CD4-positive, alpha-beta memory T cell (primary cell): Measurements from ENCODE around the gene EPN3. TPM values are rescaled to one million over a fixed set of nuclear protein-coding genes. Genes with fewer than 3 reads are reported as not detected.

ENCODE experiments used
- CTCF ChIA-PET: fragments of 350-600 bp; sonication (Branson Sonifier 250); formaldehyde crosslinking; loops from one replicate; lab custom pipeline; 2021; ENCODE audit warnings: inconsistent platforms; ENCODE audit not compliant: partially characterized antibody; lab: Charles Lee
- POLR2A ChIA-PET: fragments of 350-600 bp; sonication (Branson Sonifier 250); formaldehyde crosslinking; loops from one replicate; lab custom pipeline; 2021; ENCODE audit not compliant: partially characterized antibody; lab: Charles Lee
- DNase-seq, 5 donors: peaks; one replicate each; pipeline versions ENCODE4 v3.0.0 to v3.0.0-alpha.2; 2020 to 2022; ENCODE audit warnings: mixed read lengths in 1 of 5
- H3K27ac ChIP-seq: one replicate; pipeline ENCODE4 v1.7.0; 2013; ENCODE audit warnings: low read depth, low read length
- H3K27me3 ChIP-seq: 2 replicates; pipeline ENCODE4 v1.7.0; 2013; ENCODE audit warnings: mild to moderate bottlenecking, low read length, moderate library complexity; ENCODE audit not compliant: insufficient read depth
- H3K36me3 ChIP-seq: 2 replicates; pipeline ENCODE4 v1.7.0; 2013; ENCODE audit warnings: mild to moderate bottlenecking, low read length, moderate library complexity; ENCODE audit not compliant: insufficient read depth
- H3K4me1 ChIP-seq: 2 replicates; pipeline ENCODE4 v1.7.0; 2013; ENCODE audit warnings: mild to moderate bottlenecking, low read length, moderate library complexity; ENCODE audit not compliant: insufficient read depth
- H3K4me3 ChIP-seq, 2 donors: one replicate each; pipeline ENCODE4 v1.7.0; 2013; ENCODE audit warnings: low read length in 2 of 2, mild to moderate bottlenecking in 1 of 2
- H3K9me3 ChIP-seq, 2 donors: one replicate each; pipeline ENCODE4 v1.7.0; 2013; ENCODE audit warnings: low read length in 2 of 2, control low read depth in 1 of 2; ENCODE audit not compliant: control insufficient read depth in 1 of 2
- H3K27ac Mint-ChIP-seq, 7 donors: one replicate each; pipeline ENCODE4 v1.8.0; 2020 to 2021; ENCODE audit warnings: mixed read lengths in 7 of 7, mild to moderate bottlenecking in 6 of 7, inconsistent platforms in 3 of 7, moderate library complexity in 3 of 7
- H3K27me3 Mint-ChIP-seq, 2 donors: one replicate each; pipeline ENCODE4 v1.8.0; 2020 to 2021; ENCODE audit warnings: mixed read lengths in 2 of 2
- H3K36me3 Mint-ChIP-seq, 2 donors: one replicate each; pipeline ENCODE4 v1.8.0; 2020 to 2021; ENCODE audit warnings: mixed read lengths in 2 of 2, inconsistent platforms in 1 of 2, mild to moderate bottlenecking in 1 of 2
- H3K4me1 Mint-ChIP-seq, 4 donors: one replicate each; pipeline ENCODE4 v1.8.0; 2020 to 2021; ENCODE audit warnings: mixed read lengths in 4 of 4, mild to moderate bottlenecking in 1 of 4
- H3K4me3 Mint-ChIP-seq, 8 donors: one replicate each; pipeline ENCODE4 v1.8.0; 2020 to 2021; ENCODE audit warnings: mixed read lengths in 8 of 8, mild to moderate bottlenecking in 7 of 8, moderate library complexity in 6 of 8, inconsistent platforms in 3 of 8
- H3K9me3 Mint-ChIP-seq, 8 donors: one replicate each; pipeline ENCODE4 v1.8.0; 2020 to 2021; ENCODE audit warnings: mixed read lengths in 8 of 8, mild to moderate bottlenecking in 5 of 8, inconsistent platforms in 3 of 8, moderate library complexity in 1 of 8
- intact Hi-C: fragments of 100-400 bp; cut with micrococcal nuclease; formaldehyde crosslinking; loops from one replicate; pipeline ENCODE4 v1.15.1; 2023
- polyA plus RNA-seq, 2 donors: library from polyadenylated mRNA; unstranded; fragments of 300-500 nt; fragmentation: Illumina TruSeq; gene quantifications; one replicate each; pipeline ENCODE4 v1.2.3, GENCODE V29; 2021
- total RNA-seq, 2 experiments: library from RNA; stranded (reverse); gene quantifications; one replicate each; pipeline ENCODE4 v1.2.3, GENCODE V29; 2021

EPN3 gene
- total and polyA plus RNA-seq, 4 experiments from 2014 or later: not detected

GRCh38 chr17:50568659-50569058, 36.1 kb downstream of the EPN3 start:
- Mint-ChIP-seq H3K27me3 (peaks cover 29 to 38% of the 10 kb centered on the region in 2 donors), H3K4me3 (no peak overlapping the region), H3K9me3 (no peaks in the 10 kb centered on the region), H3K36me3 (no peaks in the 10 kb centered on the region), H3K4me1 (peaks cover 5 to 20% (median 11%) of the 10 kb centered on the region in 4 donors), H3K27ac (no peak overlapping the region)
- ChIA-PET CTCF (no interaction called here), POLR2A (no interaction called here)
- Histone ChIP-seq H3K36me3 (no peaks in the 10 kb centered on the region), H3K4me3 (no peak overlapping the region), H3K4me1 (peaks cover 14% of the 10 kb centered on the region), H3K9me3 (no peaks in the 10 kb centered on the region), H3K27me3 (peaks cover 10% of the 10 kb centered on the region), H3K27ac (no peak overlapping the region)
- intact Hi-C loops: no loop called here
- no peak for DNase-seq

- no peaks in the 10 kb centered on the region for H3K36me3 Mint-ChIP-seq
- intact Hi-C loops: no loop called here
These were observed 37.1 kb downstream of the EPN3 start for GRCh38 chr17:50569592-50569991.

DNA sequence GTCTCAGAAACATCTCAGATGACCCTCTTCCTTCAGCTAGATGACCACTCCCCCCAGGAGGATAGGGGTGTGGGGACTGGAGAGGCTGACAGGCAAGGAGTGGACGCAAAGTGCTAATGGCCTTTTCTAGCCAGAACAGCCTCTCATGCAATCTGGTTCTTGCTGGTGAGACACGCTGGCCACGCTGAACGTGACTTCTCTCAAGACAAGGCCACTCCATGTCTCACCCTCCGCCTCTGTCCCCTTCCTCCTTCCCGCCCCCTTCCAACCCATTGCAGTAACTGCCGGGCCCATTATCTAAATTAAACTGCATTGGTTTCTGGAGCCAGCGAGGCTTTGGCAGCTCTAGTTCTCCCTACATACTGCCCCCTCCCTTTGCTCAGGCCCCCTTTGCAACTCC, 37.5 kb downstream of the EPN3 start:
- intact Hi-C loops: no loop called here
- H3K27me3 Mint-ChIP-seq: peaks cover 25 to 32% of the 10 kb centered on the region in 2 donors
- Histone ChIP-seq H3K9me3 (no peaks in the 10 kb centered on the region), H3K4me1 (peaks cover 12% of the 10 kb centered on the region), H3K36me3 (no peaks in the 10 kb centered on the region), H3K27me3 (peaks cover 10% of the 10 kb centered on the region), H3K4me3 (no peak overlapping the region), H3K27ac (no peak overlapping the region)
- H3K27ac Mint-ChIP-seq: peak overlapping the region in 1 of 7 donors; percentile 22
- POLR2A ChIA-PET: no interaction called here
- H3K36me3 Mint-ChIP-seq: no peaks in the 10 kb centered on the region
- H3K9me3 Mint-ChIP-seq: no peaks in the 10 kb centered on the region
- no peak overlapping the region for H3K4me3 Mint-ChIP-seq
- CTCF ChIA-PET: no interaction called here
- peaks cover 3 to 16% (median 7%) of the 10 kb centered on the region in 4 donors for H3K4me1 Mint-ChIP-seq
- no peak for DNase-seq

More at GRCh38 chr17:50569592-50569991, 37.1 kb downstream of the EPN3 start:
- Mint-ChIP-seq H3K27me3 (peaks cover 26 to 35% of the 10 kb centered on the region in 2 donors), H3K4me3 (no peak overlapping the region), H3K9me3 (no peaks in the 10 kb centered on the region), H3K27ac (no peak overlapping the region), H3K4me1 (peaks cover 5 to 16% (median 10%) of the 10 kb centered on the region in 4 donors)
- no peak overlapping the region for H3K27ac ChIP-seq
- no peak overlapping the region for H3K4me3 ChIP-seq
- no peak for DNase-seq
- H3K9me3 ChIP-seq: no peaks in the 10 kb centered on the region
- no peaks in the 10 kb centered on the region for H3K36me3 ChIP-seq
- peaks cover 10% of the 10 kb centered on the region for H3K27me3 ChIP-seq
- ChIA-PET POLR2A (no interaction called here), CTCF (no interaction called here)
- peaks cover 14% of the 10 kb centered on the region for H3K4me1 ChIP-seq

DNA sequence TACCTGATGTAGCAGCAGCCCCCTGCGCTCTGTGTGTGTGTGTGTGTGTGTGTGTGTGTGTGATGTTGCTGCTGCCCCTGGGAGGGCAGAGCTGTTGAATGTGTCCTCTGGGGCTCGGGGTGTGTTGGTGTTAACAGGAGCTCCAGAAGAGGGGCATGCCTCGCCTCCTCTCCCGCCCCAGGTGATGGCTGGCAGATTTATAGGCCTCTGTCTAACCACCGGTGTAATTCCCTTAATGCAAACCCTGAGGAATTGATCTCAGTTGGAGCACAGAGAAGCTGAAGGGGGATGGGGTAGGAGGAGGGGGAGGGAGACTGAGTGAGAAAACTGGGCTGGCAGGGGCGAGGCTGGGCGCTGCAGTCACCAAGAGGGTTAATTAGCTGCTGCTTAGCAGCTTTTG, 38.0 kb downstream of the EPN3 start:
- H3K4me1 ChIP-seq: peaks cover 7% of the 10 kb centered on the region
- no peaks in the 10 kb centered on the region for H3K9me3 ChIP-seq
- intact Hi-C loops: no loop called here
- no peak for DNase-seq
- Mint-ChIP-seq H3K9me3 (no peaks in the 10 kb centered on the region), H3K27ac (no peak overlapping the region), H3K4me3 (no peak overlapping the region), H3K36me3 (no peaks in the 10 kb centered on the region), H3K27me3 (peaks cover 23 to 28% of the 10 kb centered on the region in 2 donors), H3K4me1 (peaks cover 3 to 13% (median 5%) of the 10 kb centered on the region in 4 donors)
- no peak overlapping the region for H3K27ac ChIP-seq
- no peaks in the 10 kb centered on the region for H3K36me3 ChIP-seq
- H3K27me3 ChIP-seq: peaks cover 10% of the 10 kb centered on the region
- no peak overlapping the region for H3K4me3 ChIP-seq
- ChIA-PET POLR2A (no interaction called here), CTCF (no interaction called here)

DNA sequence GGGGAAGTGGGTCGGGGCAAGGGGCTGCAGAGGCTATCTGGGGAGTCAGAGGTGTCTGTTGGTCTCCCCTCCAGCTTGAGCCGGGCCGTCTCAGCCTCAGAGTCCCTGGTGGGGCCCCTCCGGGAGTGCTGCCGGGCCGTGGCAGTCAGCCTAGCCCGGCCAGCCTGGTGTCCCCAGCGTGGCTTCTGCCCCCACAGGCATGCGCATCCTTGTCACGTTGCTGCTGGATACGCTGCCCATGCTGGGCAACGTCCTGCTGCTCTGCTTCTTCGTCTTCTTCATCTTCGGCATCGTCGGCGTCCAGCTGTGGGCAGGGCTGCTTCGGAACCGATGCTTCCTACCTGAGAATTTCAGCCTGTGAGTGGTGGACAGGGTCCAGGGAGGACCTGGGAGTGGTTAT, 39.1 kb downstream of the EPN3 start:
- peaks cover under 1% of the 10 kb centered on the region for H3K27me3 ChIP-seq
- DNase-seq: no peak
- H3K4me1 Mint-ChIP-seq: peaks cover 0 to 2% (median 0%) of the 10 kb centered on the region in 4 donors
- ChIA-PET CTCF (interaction anchor here (0.6 kb wide), 1 partner anchor 721 kb away, joined by 4 read pairs; no protein-coding TSS in a partner anchor), POLR2A (no interaction called here)
- H3K27ac Mint-ChIP-seq: no peak overlapping the region
- H3K36me3 Mint-ChIP-seq: no peaks in the 10 kb centered on the region
- no peaks in the 10 kb centered on the region for H3K9me3 Mint-ChIP-seq
- H3K4me1 ChIP-seq: no peaks in the 10 kb centered on the region
- H3K9me3 ChIP-seq: no peaks in the 10 kb centered on the region
- intact Hi-C loops: no loop called here
- no peak overlapping the region for H3K4me3 ChIP-seq
- no peak overlapping the region for H3K4me3 Mint-ChIP-seq
- peaks cover 14 to 20% of the 10 kb centered on the region in 2 donors for H3K27me3 Mint-ChIP-seq
- H3K36me3 ChIP-seq: no peaks in the 10 kb centered on the region
- H3K27ac ChIP-seq: no peak overlapping the region

DNA sequence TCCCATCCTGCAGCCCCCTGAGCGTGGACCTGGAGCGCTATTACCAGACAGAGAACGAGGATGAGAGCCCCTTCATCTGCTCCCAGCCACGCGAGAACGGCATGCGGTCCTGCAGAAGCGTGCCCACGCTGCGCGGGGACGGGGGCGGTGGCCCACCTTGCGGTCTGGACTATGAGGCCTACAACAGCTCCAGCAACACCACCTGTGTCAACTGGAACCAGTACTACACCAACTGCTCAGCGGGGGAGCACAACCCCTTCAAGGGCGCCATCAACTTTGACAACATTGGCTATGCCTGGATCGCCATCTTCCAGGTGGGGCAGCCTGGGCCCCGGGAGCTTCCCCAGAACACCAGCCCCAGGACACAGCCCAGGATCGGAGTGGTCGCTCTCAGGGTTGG, 40.0 kb downstream of the EPN3 start:
- ChIA-PET POLR2A (no interaction called here), CTCF (no interaction called here)
- H3K4me1 ChIP-seq: no peaks in the 10 kb centered on the region
- Mint-ChIP-seq H3K9me3 (no peaks in the 10 kb centered on the region), H3K4me3 (no peak overlapping the region), H3K27me3 (peaks cover 11 to 16% of the 10 kb centered on the region in 2 donors), H3K27ac (no peak overlapping the region), H3K4me1 (no peaks in the 10 kb centered on the region), H3K36me3 (no peaks in the 10 kb centered on the region)
- intact Hi-C loops: no loop called here
- no peaks in the 10 kb centered on the region for H3K36me3 ChIP-seq
- no peaks in the 10 kb centered on the region for H3K9me3 ChIP-seq
- H3K27ac ChIP-seq: no peak overlapping the region
- no peak for DNase-seq
- no peaks in the 10 kb centered on the region for H3K27me3 ChIP-seq
- no peak overlapping the region for H3K4me3 ChIP-seq

GRCh38 chr17:50573866-50574611, 41.5 kb downstream of the EPN3 start:
- CTCF ChIA-PET: no interaction called here
- no peak overlapping the region for H3K27ac Mint-ChIP-seq
- H3K36me3 Mint-ChIP-seq: no peaks in the 10 kb centered on the region

More at GRCh38 chr17:50573866-50574611, 41.5 kb downstream of the EPN3 start:
- DNase-seq: no peak
- no peaks in the 10 kb centered on the region for H3K27me3 ChIP-seq
- no peaks in the 10 kb centered on the region for H3K4me1 ChIP-seq
- H3K4me3 Mint-ChIP-seq: no peak overlapping the region
- POLR2A ChIA-PET: no interaction called here
- H3K4me1 Mint-ChIP-seq: no peaks in the 10 kb centered on the region
- intact Hi-C loops: no loop called here
- H3K27ac ChIP-seq: no peak overlapping the region
- H3K4me3 ChIP-seq: no peak overlapping the region
- no peaks in the 10 kb centered on the region for H3K9me3 Mint-ChIP-seq
- no peaks in the 10 kb centered on the region for H3K9me3 ChIP-seq
- peaks cover 8 to 22% of the 10 kb centered on the region in 2 donors for H3K27me3 Mint-ChIP-seq
- no peaks in the 10 kb centered on the region for H3K36me3 ChIP-seq
